ENCODE measurements around the gene CXCL13.
"Not testable (repeated sequence)": the region's sequence is repeated elsewhere in the genome, so short reads cannot be mapped to it uniquely, and the experiment has no call there.

Gene CXCL13

GRCh38 chr4:77653162-77653758 lies 47.6 kb downstream of the CXCL13 start:
- no peak for DNase-seq (ENCODE audit: extremely low read depth in 1 of 2, low read depth in 1 of 2)

GRCh38 chr4:77660318-77660717 lies 54.7 kb downstream of the CXCL13 start:
- DNase-seq (ENCODE audit: extremely low read depth in 1 of 2, low read depth in 1 of 2): not testable (repeated sequence)

Data from activated CD8-positive, alpha-beta memory T cell treated with anti-CD3 and anti-CD28 coated beads for 1 hour (primary cell).